GM21447 (cell line): ENCODE data around the gene SIGLEC7.

ENCODE experiments used
- ATAC-seq: cut with Tn5 transposase; IDR thresholded peaks from one replicate; pipeline ENCODE4 v1.9.1; 2021; ENCODE audit not compliant: unreplicated experiment

Gene SIGLEC7

GRCh38 chr19:51142119-51142518, at the start of gene SIGLEC7:
TSS of gene SIGLEC7 (plus strand) at chr19:51142301. CDS start at chr19:51142370, 69 bp downstream.
- ATAC-seq: no peak

GRCh38 chr19:51093101-51093500, 49.0 kb upstream of the SIGLEC7 start:
- no peak for ATAC-seq

GRCh38 chr19:51093510-51094345, 48.4 kb upstream of the SIGLEC7 start:
- ATAC-seq: no peak

GRCh38 chr19:51094696-51095279, 47.3 kb upstream of the SIGLEC7 start:
- ATAC-seq: no peak

GRCh38 chr19:51096473-51097165, 45.5 kb upstream of the SIGLEC7 start:
- no peak for ATAC-seq

- no peak for ATAC-seq
Observed at GRCh38 chr19:51097166-51097738, 44.8 kb upstream of the SIGLEC7 start.

GRCh38 chr19:51097796-51098195, 44.3 kb upstream of the SIGLEC7 start:
- no peak for ATAC-seq

GRCh38 chr19:51098365-51099046, 43.6 kb upstream of the SIGLEC7 start:
- ATAC-seq: no peak

- no peak for ATAC-seq
Observed at GRCh38 chr19:51099047-51099382, 43.1 kb upstream of the SIGLEC7 start.

- no peak for ATAC-seq
Observed at GRCh38 chr19:51100601-51101000, 41.5 kb upstream of the SIGLEC7 start.

GRCh38 chr19:51101171-51101865, 40.8 kb upstream of the SIGLEC7 start:
- no peak for ATAC-seq

- ATAC-seq: no peak
Observed at GRCh38 chr19:51102991-51103390, 39.1 kb upstream of the SIGLEC7 start.

GRCh38 chr19:51103926-51104341, 38.2 kb upstream of the SIGLEC7 start:
- ATAC-seq: no peak

GRCh38 chr19:51107406-51108065, 34.6 kb upstream of the SIGLEC7 start:
- no peak for ATAC-seq

GRCh38 chr19:51108066-51108804, 33.9 kb upstream of the SIGLEC7 start, which contains the start of gene CTU1:
TSS of gene CTU1 (minus strand) at chr19:51108409. CDS start at chr19:51104569, 3,840 bp downstream.
- peak; percentile 95 for ATAC-seq

GRCh38 chr19:51108805-51109146, 33.3 kb upstream of the SIGLEC7 start:
- peak; percentile 32 for ATAC-seq

- ATAC-seq: no peak
Observed at GRCh38 chr19:51110666-51110971, 31.5 kb upstream of the SIGLEC7 start.

- no peak for ATAC-seq
Observed at GRCh38 chr19:51111606-51112005, 30.5 kb upstream of the SIGLEC7 start.

GRCh38 chr19:51114087-51114729, 27.9 kb upstream of the SIGLEC7 start:
- no peak for ATAC-seq
